Stomach (tissue), 9 donors: ENCODE results near the gene CHD6. TPM values are rescaled to one million over a fixed set of nuclear protein-coding genes. Genes with fewer than 3 reads are reported as not detected.
A peak's percentile ranks its signal among the peaks of the same experiment; 100 is the strongest.

Experiments used
- DNase-seq, 2 donors: peaks; one replicate each; pipeline versions ENCODE4 v3.0.0 to v3.0.0-alpha.2; 2013 to 2019
- H3K27ac ChIP-seq, 5 donors: fragments of 200-600 bp in 4 of 5; sonication (generic) in 4 of 5; one replicate each; pipeline ENCODE4 v1.5.1; 2013 to 2019; ENCODE audit warnings: mild to moderate bottlenecking in 1 of 5, moderate library complexity in 1 of 5
- H3K27me3 ChIP-seq, 3 donors: fragments of 200-600 bp; sonication (generic); one replicate each; pipeline ENCODE4 v1.5.1; 2017 to 2019; ENCODE audit warnings: mixed run types in 1 of 3
- H3K36me3 ChIP-seq, 4 donors: fragments of 200-600 bp; sonication (generic); 1 replicate in 3 of 4; 2 replicates in 1 of 4; pipeline ENCODE4 v1.5.1; 2016 to 2019
- H3K4me1 ChIP-seq, 4 donors: fragments of 200-600 bp; sonication (generic); one replicate each; pipeline ENCODE4 v1.5.1; 2016 to 2019
- H3K4me3 ChIP-seq, 4 donors: fragments of 200-600 bp; sonication (generic) in 3 of 4; one replicate each; pipeline ENCODE4 v1.5.1; 2016 to 2019; ENCODE audit warnings: mild to moderate bottlenecking in 1 of 4
- H3K9me3 ChIP-seq, 4 donors: fragments of 200-600 bp; sonication (generic); one replicate each; pipeline ENCODE4 v1.5.1; 2016 to 2019
- EP300 ChIP-seq: sonication (generic); formaldehyde crosslinking; IDR thresholded peaks from one replicate; pipeline ENCODE4 v1.6.1; 2017; ENCODE audit warnings: antibody characterized with exemption
- POLR2A ChIP-seq, 4 donors: fragments of 450-650 bp; IDR thresholded peaks; one replicate each; pipeline ENCODE4 v1.6.1; 2016; ENCODE audit warnings: antibody characterized with exemption in 4 of 4, control low read depth in 2 of 4, mild to moderate bottlenecking in 1 of 4, moderate library complexity in 1 of 4
- POLR2AphosphoS5 ChIP-seq, 3 donors: sonication (generic); formaldehyde crosslinking; IDR thresholded peaks; one replicate each; pipeline ENCODE4 v1.6.1; 2016; ENCODE audit warnings: antibody characterized with exemption in 3 of 3
- WGBS, 5 donors: extraction: QIAGEN DNeasy Blood & Tissue Kit in 3 of 5; methylation state at CpG; one replicate each; pipeline versions ENCODE4 v1.1.5 to v1.1.7; 2013 to 2018; 5-methylcytosine and 5-hydroxymethylcytosine counted together
- intact Hi-C: fragments of 100-400 bp; cut with DNase I; formaldehyde crosslinking; loops from one replicate; pipeline ENCODE4 v1.15.1; 2023; ENCODE audit warnings: low total_unique reads
- polyA plus RNA-seq, 3 donors: library from polyadenylated mRNA; stranded (reverse); fragments of 200-250 nt; gene quantifications; one replicate each; pipeline ENCODE4 v1.2.3, GENCODE V29; 2013
- total RNA-seq, 5 donors: library from RNA; depleted of rRNA; stranded (reverse); fragments of >200 nt; gene quantifications; one replicate each; pipeline versions ENCODE4 v1.1.0 to v1.2.3, GENCODE V29; 2014 to 2016
- TF ChIP-seq, protein P1 (sequence below), 7 experiments: fragments of 450-650 bp in 4 of 7; fragments of 200-600 bp in 3 of 7; sonication (generic) in 3 of 7; IDR thresholded peaks; one replicate each; pipeline ENCODE4 v1.5.1; 2016 to 2019; ENCODE audit warnings: antibody characterized with exemption in 7 of 7, control low read depth in 2 of 7, mild to moderate bottlenecking in 1 of 7
- donor health status: healthy with polysubstance abuse.
- donor health status: Bipolar disorder and iron deficiency.
- donor health status: healthy.

Gene CHD6
- total and polyA plus RNA-seq, 8 donors = 4.4 to 84.6 (median 47.5) TPM

DNA sequence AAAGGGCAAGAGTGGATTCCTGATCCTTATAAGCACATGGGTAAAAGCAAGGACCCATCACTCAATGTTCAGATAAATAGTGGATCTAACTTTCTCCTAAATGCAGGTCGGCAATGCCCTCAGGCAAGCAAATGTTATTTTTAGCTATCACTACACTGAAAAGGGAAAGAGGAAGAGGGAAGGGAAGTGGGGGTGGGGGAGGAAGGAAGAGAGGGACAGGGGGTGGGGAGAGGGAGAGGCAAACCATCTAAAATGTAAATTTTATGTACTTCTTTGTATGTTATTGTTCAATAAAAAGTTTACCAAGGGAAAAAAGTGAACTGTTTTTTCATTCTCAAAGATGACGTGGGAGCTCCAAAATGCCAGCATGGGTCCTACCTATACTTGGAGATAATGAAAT lies 44.2 kb downstream of the CHD6 start:
- peak overlapping the region in 1 of 5 donors; percentile 14 for H3K27ac ChIP-seq
- H3K4me1 ChIP-seq = peaks cover 0 to 96% (median 60%) of the 10 kb centered on the region in 4 donors
- intact Hi-C loops = no loop called here
- H3K9me3 ChIP-seq = peaks cover 0 to 9% (median 0%) of the 10 kb centered on the region in 4 donors
- no peaks in the 10 kb centered on the region for H3K27me3 ChIP-seq
- H3K4me3 ChIP-seq = no peak overlapping the region
- no peak for TF ChIP-seq POLR2A (IDR thresholded peaks at IDR 0.05)
- TF ChIP-seq, protein P1, sequence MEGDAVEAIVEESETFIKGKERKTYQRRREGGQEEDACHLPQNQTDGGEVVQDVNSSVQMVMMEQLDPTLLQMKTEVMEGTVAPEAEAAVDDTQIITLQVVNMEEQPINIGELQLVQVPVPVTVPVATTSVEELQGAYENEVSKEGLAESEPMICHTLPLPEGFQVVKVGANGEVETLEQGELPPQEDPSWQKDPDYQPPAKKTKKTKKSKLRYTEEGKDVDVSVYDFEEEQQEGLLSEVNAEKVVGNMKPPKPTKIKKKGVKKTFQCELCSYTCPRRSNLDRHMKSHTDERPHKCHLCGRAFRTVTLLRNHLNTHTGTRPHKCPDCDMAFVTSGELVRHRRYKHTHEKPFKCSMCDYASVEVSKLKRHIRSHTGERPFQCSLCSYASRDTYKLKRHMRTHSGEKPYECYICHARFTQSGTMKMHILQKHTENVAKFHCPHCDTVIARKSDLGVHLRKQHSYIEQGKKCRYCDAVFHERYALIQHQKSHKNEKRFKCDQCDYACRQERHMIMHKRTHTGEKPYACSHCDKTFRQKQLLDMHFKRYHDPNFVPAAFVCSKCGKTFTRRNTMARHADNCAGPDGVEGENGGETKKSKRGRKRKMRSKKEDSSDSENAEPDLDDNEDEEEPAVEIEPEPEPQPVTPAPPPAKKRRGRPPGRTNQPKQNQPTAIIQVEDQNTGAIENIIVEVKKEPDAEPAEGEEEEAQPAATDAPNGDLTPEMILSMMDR (IDR thresholded peaks at IDR 0.05) = no peak
- no peak for TF ChIP-seq POLR2AphosphoS5 (IDR thresholded peaks at IDR 0.05)
- TF ChIP-seq EP300 = no peak
- WGBS, 5 donors = 50 to 69% (median 58%) methylated on average over 2 of the region's 2 CpGs
- no peak for DNase-seq
- no peaks in the 10 kb centered on the region for H3K36me3 ChIP-seq

DNA sequence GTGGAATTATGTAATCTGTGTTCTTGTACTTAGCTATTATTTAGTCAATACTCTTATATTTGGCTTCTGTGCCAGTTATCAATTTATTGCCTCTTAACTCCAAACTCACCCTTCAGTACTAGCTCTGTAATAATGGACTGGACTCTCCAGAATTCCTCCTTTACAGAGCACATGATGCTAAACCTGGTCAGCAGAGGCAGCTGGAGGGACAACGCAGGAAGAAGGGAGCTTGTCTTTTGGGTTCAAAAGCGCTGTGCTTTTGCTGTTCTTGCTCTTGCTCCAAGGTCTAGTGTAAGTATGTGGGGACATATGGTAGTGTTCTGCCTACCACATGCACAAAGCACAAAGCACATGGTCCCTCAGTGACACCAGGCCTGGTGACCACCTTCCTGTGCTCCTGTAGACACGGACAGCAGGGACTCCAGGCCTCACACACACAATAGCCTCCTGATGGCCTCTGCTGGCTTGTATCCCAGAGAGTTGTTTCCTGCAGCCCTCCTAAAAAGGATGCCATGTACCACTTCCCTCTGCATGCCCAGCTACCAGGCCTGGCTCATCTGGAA lies 46.1 kb downstream of the CHD6 start:
- peak in 1 of 2 donors; percentile 23 for DNase-seq
- no peak overlapping the region for H3K27ac ChIP-seq
- peaks cover 0 to 95% (median 63%) of the 10 kb centered on the region in 4 donors for H3K4me1 ChIP-seq
- no peaks in the 10 kb centered on the region for H3K36me3 ChIP-seq
- WGBS, 5 donors = 70 to 89% (median 82%) methylated on average over 3 of the region's 3 CpGs
- peaks cover 0 to 9% (median 0%) of the 10 kb centered on the region in 4 donors for H3K9me3 ChIP-seq
- no peak overlapping the region for H3K4me3 ChIP-seq
- H3K27me3 ChIP-seq = no peaks in the 10 kb centered on the region
- intact Hi-C loops = no loop called here
- no peak for TF ChIP-seq POLR2AphosphoS5 (IDR thresholded peaks at IDR 0.05)
- no peak for TF ChIP-seq POLR2A (IDR thresholded peaks at IDR 0.05)
- no peak for TF ChIP-seq EP300
- TF ChIP-seq, protein P1 (IDR thresholded peaks at IDR 0.05) = peak in 1 of 7 experiments; percentile 12

DNA sequence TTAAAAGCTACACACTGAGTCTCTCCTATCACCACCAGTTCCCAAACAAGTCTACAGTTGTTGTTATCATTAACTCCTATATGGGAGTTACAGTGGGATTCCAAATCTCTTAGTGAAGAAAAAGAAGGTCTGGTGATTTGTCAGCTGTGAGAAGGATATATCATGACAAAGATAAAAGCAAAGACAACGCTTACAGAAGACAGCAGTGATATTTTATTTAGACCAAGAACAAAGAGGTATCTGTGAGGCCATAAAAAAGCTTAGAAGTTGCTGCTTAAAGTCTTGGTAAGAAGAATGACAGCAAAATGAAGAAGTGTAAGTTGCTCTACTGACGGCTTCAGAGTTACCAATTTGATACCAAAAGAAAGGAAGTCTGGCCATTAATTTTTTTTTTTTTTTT lies 47.2 kb downstream of the CHD6 start:
- intact Hi-C loops = no loop called here
- 71 to 85% (median 82%) methylated on average over 2 of the region's 2 CpGs for WGBS, 5 donors
- Histone ChIP-seq H3K36me3 (no peaks in the 10 kb centered on the region), H3K27ac (no peak overlapping the region), H3K4me3 (no peak overlapping the region), H3K4me1 (peaks cover 0 to 84% (median 54%) of the 10 kb centered on the region in 4 donors), H3K9me3 (peaks cover 0 to 9% (median 0%) of the 10 kb centered on the region in 4 donors), H3K27me3 (no peaks in the 10 kb centered on the region)
- no peak for DNase-seq
- TF ChIP-seq EP300 (no peak), POLR2A (IDR thresholded peaks at IDR 0.05) (no peak), POLR2AphosphoS5 (IDR thresholded peaks at IDR 0.05) (no peak)
- TF ChIP-seq, protein P1 (IDR thresholded peaks at IDR 0.05) = no peak

DNA sequence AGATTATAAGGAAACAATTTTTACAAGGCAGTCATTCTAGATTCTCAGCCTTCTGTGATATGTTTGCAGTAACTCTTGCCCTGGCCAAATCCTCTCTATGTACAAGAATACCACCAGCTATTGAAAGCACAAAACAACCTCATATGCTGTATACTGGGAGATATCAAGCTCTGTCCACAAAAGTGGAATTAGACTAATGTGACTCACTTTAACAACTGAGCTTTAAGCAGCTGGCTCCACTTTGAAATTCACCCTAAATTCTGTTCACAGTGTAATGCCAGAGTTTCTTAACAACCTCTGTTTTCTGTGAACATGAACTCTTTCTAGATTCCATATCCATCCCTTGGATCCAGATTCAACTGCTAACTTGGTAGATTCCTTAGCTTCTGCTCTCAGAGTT lies 47.6 kb downstream of the CHD6 start:
- TF ChIP-seq, protein P1 (IDR thresholded peaks at IDR 0.05) = no peak
- Histone ChIP-seq H3K27me3 (no peaks in the 10 kb centered on the region), H3K4me1 (peaks cover 0 to 80% (median 52%) of the 10 kb centered on the region in 4 donors), H3K27ac (no peak overlapping the region), H3K36me3 (no peaks in the 10 kb centered on the region), H3K4me3 (no peak overlapping the region), H3K9me3 (peaks cover 0 to 9% (median 0%) of the 10 kb centered on the region in 4 donors)
- no peak for DNase-seq
- intact Hi-C loops = no loop called here
